ENCODE data around the gene RGS3.

GRCh38 chr9:113508111-113508749, 44.7 kb downstream of the RGS3 start:
- TF ChIP-seq CTCF (conservative IDR thresholded peaks at IDR 0.05 in 1 of 2, IDR thresholded peaks at IDR 0.05 in 1 of 2; ENCODE audit: extremely low read depth in 1 of 2, insufficient read depth in 1 of 2, low read depth in 1 of 2, low read length in 2 of 2), result no peak
- TF ChIP-seq EZH2 (IDR thresholded peaks at IDR 0.05; ENCODE audit: borderline replicate concordance, low read length), result no peak
